Raji (cell line): ENCODE data around the gene RAP1GAP.

ENCODE experiments used
- POLR2A ChIP-seq: IDR thresholded peaks from 2 replicates; pipeline ENCODE4 v1.6.1; 2011; ENCODE audit warnings: low read depth, low read length, control low read depth; ENCODE audit not compliant: insufficient read depth

The RAP1GAP gene

DNA sequence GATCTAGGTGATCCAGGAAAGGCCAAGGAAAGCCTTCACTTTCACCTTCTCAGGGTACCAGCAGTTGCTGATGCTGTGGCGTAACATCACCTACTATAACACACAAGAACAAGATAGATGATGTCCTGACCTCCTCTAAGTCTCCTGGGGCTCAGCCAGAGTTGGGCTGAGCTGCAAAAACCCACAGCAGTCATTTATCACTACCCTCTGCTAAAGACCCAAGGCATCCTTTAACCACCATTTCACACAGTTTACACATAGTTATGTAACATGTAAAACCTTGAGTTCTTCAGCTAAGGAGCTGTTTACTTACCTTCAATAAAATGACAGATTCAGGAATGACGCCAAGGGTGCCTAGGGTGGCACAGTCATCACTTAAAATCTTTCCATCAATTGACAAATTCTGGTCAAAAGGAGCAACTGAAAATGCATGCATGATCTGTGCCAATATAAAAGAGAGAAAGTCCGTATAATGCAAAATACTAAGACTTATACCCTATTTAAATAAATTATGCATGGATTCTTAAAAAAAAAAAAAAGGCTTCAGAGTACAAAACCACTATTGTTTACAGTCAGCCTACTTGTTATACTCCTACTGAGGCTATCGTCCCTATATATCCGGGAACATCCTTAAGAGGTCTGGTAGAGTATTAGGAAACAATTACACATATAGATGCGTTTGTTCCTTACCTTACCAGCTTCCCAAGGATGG, 20.7 kb upstream of the RAP1GAP start:
- TF ChIP-seq POLR2A, result no peak

DNA sequence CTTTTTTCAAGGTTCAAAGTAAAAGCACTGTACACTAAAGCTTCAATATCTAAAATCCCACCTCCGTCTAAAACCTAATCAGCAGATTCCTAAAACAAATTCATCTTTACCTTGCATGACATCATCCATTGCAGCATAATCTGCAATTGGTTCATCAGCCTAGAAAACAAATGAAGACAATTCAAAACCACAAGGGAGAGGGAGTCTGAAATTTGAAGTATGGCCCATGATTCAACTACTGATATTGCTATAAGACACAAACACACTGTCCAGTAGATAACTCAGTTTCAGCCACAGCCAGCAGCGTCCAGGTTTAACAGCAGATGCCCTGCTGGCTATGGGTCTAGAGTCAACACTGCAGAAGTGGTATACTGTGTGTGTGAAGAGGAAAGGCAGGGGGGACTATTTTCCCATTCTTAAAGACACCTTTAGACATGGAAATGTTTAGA, 17.9 kb upstream of the RAP1GAP start:
- no peak for TF ChIP-seq POLR2A

- no peak for TF ChIP-seq POLR2A
These were observed 17.0 kb upstream of the RAP1GAP start for GRCh38 chr1:21685946-21686678.

- TF ChIP-seq POLR2A, result no peak
These were observed 12.3 kb upstream of the RAP1GAP start for GRCh38 chr1:21681426-21681825.

DNA sequence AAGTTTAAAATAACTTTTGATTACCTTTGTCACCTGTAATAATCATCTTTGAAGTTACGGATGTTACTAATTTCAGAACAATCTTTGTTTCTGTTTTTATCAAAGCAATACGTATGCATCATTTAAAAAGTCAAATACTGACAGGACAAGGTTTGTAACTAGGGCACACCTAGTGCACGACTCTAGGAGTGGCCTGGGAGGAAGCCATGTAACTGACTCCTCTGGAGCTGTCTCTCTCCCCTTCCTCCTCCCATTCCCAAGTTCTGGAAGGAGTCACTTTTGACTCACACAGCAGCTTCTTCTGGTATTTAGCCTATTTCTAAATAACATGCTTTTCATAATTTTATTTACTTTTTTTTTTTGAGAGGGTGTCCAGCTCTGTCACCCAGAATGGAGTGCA, 11.8 kb upstream of the RAP1GAP start:
- no peak for TF ChIP-seq POLR2A

DNA sequence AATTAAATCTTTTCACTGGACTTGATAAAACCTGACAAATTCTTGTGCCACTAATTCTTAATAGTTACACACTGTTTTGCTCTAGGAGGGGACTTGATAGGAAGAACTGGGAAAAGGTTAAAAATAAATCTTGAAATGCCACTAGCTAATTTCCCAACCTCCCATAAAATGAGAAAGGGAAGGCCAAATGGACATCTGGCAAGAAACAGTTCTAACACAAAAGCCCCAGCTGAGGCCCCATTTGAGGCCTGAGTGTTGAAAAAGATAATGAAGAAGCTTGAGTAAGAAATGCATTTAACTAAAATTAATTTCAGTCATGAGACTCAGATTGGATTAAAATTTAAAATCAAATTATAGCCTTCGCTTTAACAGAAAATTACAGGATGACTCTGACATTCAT, 11.2 kb upstream of the RAP1GAP start:
- no peak for TF ChIP-seq POLR2A

- no peak for TF ChIP-seq POLR2A
These were observed 8.0 kb upstream of the RAP1GAP start for GRCh38 chr1:21677168-21677567.

DNA sequence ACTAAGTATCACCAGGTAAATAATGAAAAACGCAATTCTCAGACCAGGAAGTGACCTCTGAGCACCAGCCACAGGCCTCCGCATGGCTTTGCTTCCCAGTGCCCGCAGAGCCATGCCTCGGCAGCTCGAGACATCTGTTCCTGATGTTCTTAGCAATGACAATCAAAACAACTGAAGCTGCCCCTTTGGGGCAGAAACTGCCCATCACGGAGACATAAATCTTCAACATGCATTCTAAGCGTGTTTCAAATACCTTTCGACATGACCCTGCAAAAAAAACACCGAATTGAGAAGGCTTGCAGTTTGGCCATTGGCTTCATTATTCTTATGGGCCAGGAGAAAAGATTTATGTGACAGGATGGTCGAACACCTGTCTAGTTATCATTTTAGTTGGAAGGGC, 5.8 kb upstream of the RAP1GAP start:
- no peak for TF ChIP-seq POLR2A

GRCh38 chr1:21673277-21673780, 4.2 kb upstream of the RAP1GAP start:
- TF ChIP-seq POLR2A, result no peak

GRCh38 chr1:21672478-21673276, 3.5 kb upstream of the RAP1GAP start:
- no peak for TF ChIP-seq POLR2A

- no peak for TF ChIP-seq POLR2A
These were observed 2.8 kb upstream of the RAP1GAP start for GRCh38 chr1:21671915-21672314.

DNA sequence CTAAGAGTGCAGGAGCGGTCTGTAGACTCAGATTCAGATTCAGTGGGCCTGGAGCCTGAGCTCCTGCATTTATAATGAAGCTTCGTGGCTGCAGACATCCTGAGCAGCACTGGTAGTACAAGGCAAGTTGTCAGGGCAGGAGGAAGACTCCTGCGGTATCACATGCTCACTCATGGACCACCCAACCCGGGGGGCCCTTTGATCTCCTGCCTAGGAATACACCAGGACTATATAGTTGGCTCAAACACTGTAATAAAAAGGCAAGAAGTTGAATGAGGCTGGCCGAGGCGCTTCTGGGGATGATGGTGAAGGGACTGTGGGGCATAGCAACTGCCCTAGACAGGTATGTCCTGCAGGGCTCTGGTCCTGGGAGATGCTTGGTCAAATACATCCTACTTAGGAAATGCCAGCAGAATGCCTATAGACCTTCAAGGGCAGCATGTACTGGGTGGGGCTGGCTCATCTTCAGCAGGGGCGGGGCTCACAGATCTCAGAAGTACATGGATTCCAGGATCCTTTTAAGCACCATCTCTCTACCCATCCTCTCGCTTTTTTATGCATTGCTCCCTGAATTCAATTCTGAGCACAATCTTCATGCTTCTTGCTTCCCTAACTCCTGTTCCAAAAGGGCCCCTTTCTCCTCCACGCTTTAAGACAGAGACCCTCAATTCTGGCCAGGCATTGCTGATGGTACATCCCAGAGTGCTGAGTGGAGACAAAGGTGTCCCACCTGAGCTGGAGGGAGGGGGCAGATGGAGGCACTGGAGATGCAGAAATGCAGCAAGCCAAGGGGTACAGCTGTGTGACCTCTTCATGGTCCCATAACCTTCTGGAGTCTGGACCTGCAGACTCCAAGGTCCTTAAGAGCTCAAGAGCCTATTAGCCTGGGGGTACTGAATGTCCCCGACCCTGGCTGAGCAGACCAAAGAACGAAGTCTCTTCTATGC, 2.1 kb upstream of the RAP1GAP start:
- no peak for TF ChIP-seq POLR2A

DNA sequence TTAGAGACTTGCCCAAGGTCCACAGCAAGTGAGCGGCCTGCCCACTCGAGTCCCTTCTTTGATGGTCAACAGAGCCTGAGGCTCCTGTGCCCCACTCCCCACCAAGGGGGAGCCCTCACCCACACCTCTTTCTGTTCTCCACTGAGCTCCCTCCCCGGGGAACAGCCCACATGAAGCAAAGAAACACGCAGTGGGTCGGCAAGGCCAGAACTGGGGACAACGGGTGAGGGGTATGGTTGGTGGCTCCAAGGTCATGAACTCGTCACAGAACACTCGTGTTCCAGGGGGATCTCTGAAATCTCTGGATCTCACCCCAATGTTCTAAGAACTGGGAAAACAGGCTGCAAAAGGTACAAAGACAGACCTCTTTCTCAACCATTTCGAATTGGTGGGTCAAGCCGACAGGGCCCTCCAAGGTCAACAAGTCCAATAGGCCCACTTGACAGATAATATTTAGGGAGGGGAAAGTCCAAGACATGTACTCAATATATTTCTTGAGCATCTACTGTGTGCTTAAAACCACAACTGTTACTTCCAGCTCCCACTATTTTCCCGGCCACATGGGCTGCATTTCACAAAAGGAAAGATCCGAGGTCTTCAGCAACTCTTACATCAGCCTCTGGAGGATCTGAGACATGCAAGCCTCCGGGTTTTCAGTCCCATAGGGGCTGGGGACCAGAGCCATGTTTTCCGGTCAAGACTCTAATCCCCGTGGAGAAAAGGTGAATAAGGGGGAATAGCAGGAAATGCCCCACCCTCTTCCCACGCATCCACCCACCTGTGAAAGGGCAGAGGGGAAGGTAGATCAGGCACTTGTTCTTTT, 1.1 kb upstream of the RAP1GAP start:
- no peak for TF ChIP-seq POLR2A

- TF ChIP-seq POLR2A, result no peak
These were observed 253 bp downstream of the RAP1GAP start for GRCh38 chr1:21668951-21669257.
